Panc1 (cell line): ENCODE data around the gene PGC. TPM values are rescaled to one million over a fixed set of nuclear protein-coding genes. Genes with fewer than 3 reads are reported as not detected.
A peak's percentile ranks its signal among the peaks of the same experiment; 100 is the strongest.

Experiments used
- ATAC-seq: fragments of 200-7000 bp; cut with Tn5 transposase; 2 replicates; pipeline ENCODE4 v1.9.1; 2020; ENCODE audit warnings: mild to moderate bottlenecking, moderate library complexity
- BruUV-seq: library from RNA; stranded (reverse); fragments of 400-500 nt; replicated peaks from 2 replicates; lab custom pipeline; 2021; lab: Mats Ljungman, UMichigan
- CTCF ChIA-PET: fragments of 300-600 bp; sonication (Branson Sonifier 250); formaldehyde crosslinking; loops from one replicate; lab custom pipeline; 2022; ENCODE audit warnings: antibody characterized with exemption; lab: Charles Lee
- POLR2A ChIA-PET: fragments of 300-600 bp; sonication (Branson Sonifier 250); formaldehyde crosslinking; loops from one replicate; lab custom pipeline; 2022; ENCODE audit warnings: antibody characterized with exemption; lab: Charles Lee
- DNase-seq: peaks from one replicate; pipeline ENCODE4 v3.0.0-alpha.2; 2010; ENCODE audit warnings: low read depth, low spot score
- H3K27ac ChIP-seq: 2 replicates; pipeline ENCODE4 v1.5.1; 2011; ENCODE audit warnings: mild to moderate bottlenecking, low read length, inconsistent platforms
- H3K27me3 ChIP-seq: fragments of 200-500 bp; sonication (Bioruptor generic); 2 replicates; pipeline ENCODE4 v1.6.0; 2014; ENCODE audit warnings: low read length, inconsistent platforms; ENCODE audit not compliant: control insufficient read depth, insufficient read depth
- H3K36me3 ChIP-seq: fragments of 200-500 bp; sonication (Bioruptor generic); 2 replicates; pipeline ENCODE4 v1.5.1; 2014; ENCODE audit warnings: inconsistent platforms, mild to moderate bottlenecking, low read length, moderate library complexity; ENCODE audit not compliant: control insufficient read depth, insufficient read depth
- H3K4me1 ChIP-seq: 2 replicates; pipeline ENCODE4 v1.5.1; 2011; ENCODE audit warnings: inconsistent platforms, mild to moderate bottlenecking, low read length, moderate library complexity; ENCODE audit not compliant: control insufficient read depth, insufficient read depth
- H3K4me3 ChIP-seq, 2 experiments: 2 replicates each; pipeline ENCODE4 v1.5.1; 2011 to 2012; ENCODE audit warnings: low read depth in 2 of 2, low read length in 2 of 2, mild to moderate bottlenecking in 2 of 2, inconsistent platforms in 1 of 2, moderate library complexity in 1 of 2
- H3K9me3 ChIP-seq: fragments of 200-500 bp; sonication (Bioruptor generic); 2 replicates; pipeline ENCODE4 v1.5.1; 2014; ENCODE audit warnings: low read depth, mild to moderate bottlenecking, inconsistent platforms, low read length, moderate library complexity; ENCODE audit not compliant: control insufficient read depth, insufficient read depth
- POLR2AphosphoS5 ChIP-seq: IDR thresholded peaks from 2 replicates; pipeline ENCODE4 v1.6.1; 2012; ENCODE audit warnings: mild to moderate bottlenecking, low read depth, low read length, moderate library complexity
- REST ChIP-seq, 2 experiments: IDR thresholded peaks; 2 replicates each; pipeline ENCODE4 v1.6.1; 2011 to 2012; ENCODE audit warnings: low read depth in 2 of 2, control low read depth in 1 of 2, low read length in 1 of 2, mild to moderate bottlenecking in 1 of 2, moderate library complexity in 1 of 2; ENCODE audit not compliant: insufficient read depth in 1 of 2
- SIN3A ChIP-seq: IDR thresholded peaks from 2 replicates; pipeline ENCODE4 v1.6.1; 2012; ENCODE audit warnings: low read depth, mild to moderate bottlenecking, low read length, moderate library complexity, borderline replicate concordance; ENCODE audit not compliant: insufficient read depth
- TCF7L2 ChIP-seq: IDR thresholded peaks from 2 replicates; pipeline ENCODE4 v1.6.1; 2011; ENCODE audit warnings: mild to moderate bottlenecking, low read depth, low read length, inconsistent platforms
- in situ Hi-C: cut with HindIII; loops from 2 replicates; pipeline ENCODE4 v1.10.0; 2016; ENCODE audit warnings: low sequenced_read_pairs, low pct_unique_long_range_greater_than_20kb
- intact Hi-C: fragments of 100-400 bp; cut with micrococcal nuclease; formaldehyde crosslinking; loops from one replicate; pipeline ENCODE4 v1.10.0; 2022; ENCODE audit not compliant: unreplicated experiment
- total RNA-seq: library from RNA; stranded (reverse); gene quantifications from one replicate; pipeline ENCODE4 v1.2.1, GENCODE V29; 2021; ENCODE audit not compliant: unreplicated experiment
- TF ChIP-seq, protein P1 (sequence below): fragments of 450-650 bp; IDR thresholded peaks from 2 replicates; pipeline ENCODE4 v1.5.1; 2017; ENCODE audit warnings: mild to moderate bottlenecking

Gene PGC
- total RNA-seq, 1 experiment from 2014 or later, result 0.18 TPM

DNA sequence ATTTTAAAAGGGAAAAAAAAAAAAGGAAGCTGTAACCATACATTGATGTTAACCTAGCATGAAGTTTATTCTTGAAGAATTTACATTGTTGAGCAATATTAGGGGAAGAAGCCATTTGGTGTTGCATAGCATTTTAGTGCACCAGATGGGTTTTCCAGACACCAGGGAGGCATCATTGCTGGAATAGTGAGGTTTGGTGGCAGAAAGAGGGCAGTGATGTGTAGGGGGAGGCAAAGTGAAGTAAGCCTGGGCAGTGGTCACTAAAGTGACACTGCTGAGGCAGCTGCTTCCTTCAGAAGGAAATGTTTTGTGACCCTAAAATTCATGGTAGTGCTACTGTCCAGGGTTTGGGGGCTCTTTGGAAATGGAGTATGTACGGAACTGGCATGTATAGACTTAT lies 42.8 kb upstream of the PGC start:
- BruUV-seq, result no TSS peak
- Histone ChIP-seq H3K9me3 (no peaks in the 10 kb centered on the region), H3K4me3 (no peak overlapping the region), H3K27ac (no peak overlapping the region), H3K4me1 (peaks cover 7% of the 10 kb centered on the region; the same call in 1 of the 2 replicates), H3K27me3 (no peaks in the 10 kb centered on the region), H3K36me3 (peaks cover 20% of the 10 kb centered on the region)
- intact Hi-C loops (no loop called here), in situ Hi-C loops (no loop called here)
- POLR2A ChIA-PET, result no interaction called here
- ATAC-seq (no peak), DNase-seq (no peak)
- CTCF ChIA-PET, result no interaction called here
- TF ChIP-seq SIN3A, result no peak

- Histone ChIP-seq H3K27ac (0 out of 2 replicates have a peak overlapping the region, but pooled peaks have one; percentile 54), H3K27me3 (no peaks in the 10 kb centered on the region), H3K4me1 (peaks cover 7% of the 10 kb centered on the region; the same call in 1 of the 2 replicates), H3K36me3 (peaks cover 20% of the 10 kb centered on the region), H3K9me3 (no peaks in the 10 kb centered on the region), H3K4me3 (peak overlapping the region in 1 of 2 experiments; percentile 19; a peak in 1 of 4 replicates)
- TF ChIP-seq REST (IDR thresholded peaks at IDR 0.05; ENCODE audit: insufficient read depth in 1 of 2, low read depth in 2 of 2, low read length in 1 of 2) (no peak), TCF7L2 (no peak), SIN3A (no peak), POLR2AphosphoS5 (no peak)
- TF ChIP-seq, protein P1, sequence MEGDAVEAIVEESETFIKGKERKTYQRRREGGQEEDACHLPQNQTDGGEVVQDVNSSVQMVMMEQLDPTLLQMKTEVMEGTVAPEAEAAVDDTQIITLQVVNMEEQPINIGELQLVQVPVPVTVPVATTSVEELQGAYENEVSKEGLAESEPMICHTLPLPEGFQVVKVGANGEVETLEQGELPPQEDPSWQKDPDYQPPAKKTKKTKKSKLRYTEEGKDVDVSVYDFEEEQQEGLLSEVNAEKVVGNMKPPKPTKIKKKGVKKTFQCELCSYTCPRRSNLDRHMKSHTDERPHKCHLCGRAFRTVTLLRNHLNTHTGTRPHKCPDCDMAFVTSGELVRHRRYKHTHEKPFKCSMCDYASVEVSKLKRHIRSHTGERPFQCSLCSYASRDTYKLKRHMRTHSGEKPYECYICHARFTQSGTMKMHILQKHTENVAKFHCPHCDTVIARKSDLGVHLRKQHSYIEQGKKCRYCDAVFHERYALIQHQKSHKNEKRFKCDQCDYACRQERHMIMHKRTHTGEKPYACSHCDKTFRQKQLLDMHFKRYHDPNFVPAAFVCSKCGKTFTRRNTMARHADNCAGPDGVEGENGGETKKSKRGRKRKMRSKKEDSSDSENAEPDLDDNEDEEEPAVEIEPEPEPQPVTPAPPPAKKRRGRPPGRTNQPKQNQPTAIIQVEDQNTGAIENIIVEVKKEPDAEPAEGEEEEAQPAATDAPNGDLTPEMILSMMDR, result no peak
- in situ Hi-C loops, result no loop called here
- DNase-seq (no peak), ATAC-seq (no peak)
- no TSS peak for BruUV-seq
- CTCF ChIA-PET, result no interaction called here
- POLR2A ChIA-PET, result no interaction called here
- intact Hi-C loops, result loop anchor here (5.0 to 10.0 kb wide), 2 partner anchors 55 to 133 kb away; partner anchors contain the start of genes BYSL, MED20 and TFEB
Observed at GRCh38 chr6:41789390-41789724, 42.2 kb upstream of the PGC start.

DNA sequence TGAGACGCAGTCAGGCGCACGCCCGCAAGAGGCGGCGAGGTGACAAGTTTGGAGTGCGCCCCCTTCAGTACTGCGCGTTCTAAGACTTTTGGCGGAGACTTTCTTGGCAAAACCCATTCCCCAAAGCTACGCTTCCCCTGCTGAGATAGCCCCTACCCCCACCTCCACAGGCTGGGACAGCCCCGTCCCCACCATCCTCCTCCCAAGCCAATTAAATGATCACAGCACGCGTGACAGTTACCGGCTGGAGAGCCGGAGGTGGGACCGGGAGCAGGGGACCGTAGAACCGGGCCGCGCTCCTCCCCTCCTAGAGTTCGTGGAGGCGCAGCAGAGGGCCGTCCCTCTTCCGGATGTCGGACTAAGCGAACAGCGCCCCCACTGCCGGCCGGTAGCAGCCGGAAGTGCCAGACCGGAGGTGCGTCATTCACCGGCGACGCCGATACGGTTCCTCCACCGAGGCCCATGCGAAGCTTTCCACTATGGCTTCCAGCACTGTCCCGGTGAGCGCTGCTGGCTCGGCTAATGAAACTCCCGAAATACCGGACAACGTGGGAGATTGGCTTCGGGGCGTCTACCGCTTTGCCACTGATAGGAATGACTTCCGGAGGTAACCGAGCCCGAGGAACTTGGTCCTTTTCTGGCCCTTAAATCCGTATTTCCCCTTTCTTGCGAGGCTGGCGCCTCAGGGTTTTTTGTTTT lies 40.2 kb upstream of the PGC start, which contains the start of gene TOMM6:
TOMM6 (plus strand) TSS at position 476 of the 699 bp plus-strand sequence; CDS start at position 480, 4 bp downstream.
- POLR2A ChIA-PET, result interaction anchor here (0.5 kb wide), 1 partner anchor 134 kb away, joined by 4 read pairs; the partner anchor contains the start of gene BYSL
- peak within 1 kb of the TSS; percentile 92 for H3K27ac ChIP-seq
- no peaks in the 10 kb centered on the region for H3K27me3 ChIP-seq
- H3K4me3 ChIP-seq, result peak within 1 kb of the TSS; percentile 71 to 92
- ATAC-seq, result peak; percentile 88
- peak; percentile 79 for DNase-seq
- intact Hi-C loops (loop anchor here (5.0 to 10.0 kb wide), 2 partner anchors 53 to 135 kb away; partner anchors contain the start of genes BYSL, MED20 and TFEB), in situ Hi-C loops (no loop called here)
- no peaks in the 10 kb centered on the region for H3K9me3 ChIP-seq
- CTCF ChIA-PET, result interaction anchor here (0.6 to 2.2 kb wide), 10 partner anchors 11 to 444 kb away, joined by 3 to 15 read pairs (median 4); partner anchors contain the start of genes BYSL and MED20
- no TSS peak for BruUV-seq
- TF ChIP-seq POLR2AphosphoS5 (peak; percentile 92), SIN3A (no peak; the same call in 1 of the 2 replicates), REST (IDR thresholded peaks at IDR 0.05; ENCODE audit: insufficient read depth in 1 of 2, low read depth in 2 of 2, low read length in 1 of 2) (0 out of 4 replicates have a peak, but pooled peaks of 1 of the 2 experiments have one; percentile 26), TCF7L2 (no peak)
- TF ChIP-seq, protein P1, result peak; percentile 94
- peaks cover 7% of the 10 kb centered on the region; the same call in 1 of the 2 replicates for H3K4me1 ChIP-seq
- H3K36me3 ChIP-seq, result peaks cover 20% of the 10 kb centered on the region
